GM23338 (cell line): ENCODE measurements around the gene RAD51B. TPM values are rescaled to one million over a fixed set of nuclear protein-coding genes. Genes with fewer than 3 reads are reported as not detected.
A peak's percentile ranks its signal among the peaks of the same experiment; 100 is the strongest.

ENCODE experiments used
- ATAC-seq: fragments of 200-7000 bp; cut with Tn5 transposase; 3 replicates; pipeline ENCODE4 v1.9.1; 2020
- DNase-seq: peaks from one replicate; pipeline ENCODE4 v3.0.0-alpha.2; 2015; ENCODE audit warnings: low spot score
- H2AFZ ChIP-seq: fragments of 200-600 bp; sonication (generic); 2 replicates; pipeline ENCODE4 v1.8.0; 2016; ENCODE audit warnings: antibody characterized with exemption, mild to moderate bottlenecking, moderate library complexity
- H3F3A ChIP-seq: fragments of 200-600 bp; sonication (generic); replicated peaks from 2 replicates; pipeline ENCODE4 v1.8.0; 2017; ENCODE audit warnings: antibody characterized with exemption, mixed run types, low read depth
- H3K27ac ChIP-seq: fragments of 200-600 bp; sonication (generic); 2 replicates; pipeline ENCODE4 v1.6.1; 2016; ENCODE audit warnings: low read depth
- H3K27me3 ChIP-seq: fragments of 200-600 bp; sonication (generic); 2 replicates; pipeline ENCODE4 v1.8.0; 2016; ENCODE audit warnings: mild to moderate bottlenecking, mixed run types, moderate library complexity; ENCODE audit not compliant: insufficient read depth
- H3K36me3 ChIP-seq: fragments of 200-600 bp; sonication (generic); 2 replicates; pipeline ENCODE4 v1.8.0; 2016; ENCODE audit warnings: mild to moderate bottlenecking; ENCODE audit not compliant: insufficient read depth
- H3K4me1 ChIP-seq: fragments of 200-600 bp; sonication (generic); 2 replicates; pipeline ENCODE4 v1.8.0; 2016; ENCODE audit warnings: mild to moderate bottlenecking, moderate library complexity; ENCODE audit not compliant: insufficient read depth
- H3K4me2 ChIP-seq: fragments of 200-600 bp; sonication (generic); 2 replicates; pipeline ENCODE4 v1.7.1; 2017; ENCODE audit warnings: mixed run types
- H3K4me3 ChIP-seq: fragments of 200-600 bp; sonication (generic); 2 replicates; pipeline ENCODE4 v1.6.1; 2016; ENCODE audit warnings: mixed run types
- H3K79me2 ChIP-seq: fragments of 200-600 bp; sonication (generic); replicated peaks from 2 replicates; pipeline ENCODE4 v1.8.0; 2017; ENCODE audit warnings: mild to moderate bottlenecking; ENCODE audit not compliant: insufficient read depth
- H3K9me2 ChIP-seq: fragments of 200-600 bp; sonication (generic); 2 replicates; pipeline ENCODE4 v1.8.0; 2017; ENCODE audit not compliant: insufficient read depth
- H4K20me1 ChIP-seq: fragments of 200-600 bp; sonication (generic); replicated peaks from 2 replicates; pipeline ENCODE4 v1.8.0; 2017; ENCODE audit warnings: mild to moderate bottlenecking; ENCODE audit not compliant: insufficient read depth
- H3K27ac Mint-ChIP-seq: 2 replicates; pipeline ENCODE4 v1.8.0; 2020; ENCODE audit warnings: inconsistent platforms, mild to moderate bottlenecking, moderate library complexity, mixed read lengths
- H3K27me3 Mint-ChIP-seq: 3 replicates; pipeline ENCODE4 v1.8.0; 2022; ENCODE audit warnings: low read depth, mild to moderate bottlenecking, moderate library complexity, mixed read lengths, inconsistent platforms; ENCODE audit not compliant: insufficient read depth, poor library complexity
- H3K36me3 Mint-ChIP-seq: 3 replicates; pipeline ENCODE4 v1.8.0; 2021; ENCODE audit warnings: low read depth, mild to moderate bottlenecking, inconsistent platforms, moderate library complexity, mixed read lengths
- H3K4me1 Mint-ChIP-seq: 3 replicates; pipeline ENCODE4 v1.8.0; 2020; ENCODE audit warnings: mild to moderate bottlenecking, inconsistent platforms, mixed read lengths
- H3K4me3 Mint-ChIP-seq: 3 replicates; pipeline ENCODE4 v1.8.0; 2021; ENCODE audit warnings: moderate library complexity, mild to moderate bottlenecking, inconsistent platforms, mixed read lengths
- H3K9me3 Mint-ChIP-seq: 3 replicates; pipeline ENCODE4 v1.8.0; 2020; ENCODE audit warnings: moderate library complexity, mild to moderate bottlenecking, inconsistent platforms, mixed read lengths
- CTCF ChIP-seq, 2 experiments: fragments of 200-600 bp in 1 of 2; sonication (generic) in 1 of 2; conservative IDR thresholded peaks; 2 replicates each; pipeline versions ENCODE4 v1.5.1 to v1.6.1; 2016 to 2017; ENCODE audit warnings: antibody characterized with exemption in 2 of 2, low read depth in 2 of 2, mild to moderate bottlenecking in 2 of 2, moderate library complexity in 1 of 2
- EZH2phosphoT487 ChIP-seq: fragments of 200-600 bp; sonication (generic); IDR thresholded peaks from one replicate; pipeline ENCODE4 v1.8.1; 2018; ENCODE audit warnings: antibody characterized with exemption; ENCODE audit not compliant: unreplicated experiment
- JUNB ChIP-seq: IDR thresholded peaks from one replicate; pipeline ENCODE4 v1.6.1; 2016; ENCODE audit warnings: antibody characterized with exemption; ENCODE audit not compliant: unreplicated experiment
- REST ChIP-seq: IDR thresholded peaks from one replicate; pipeline ENCODE4 v1.6.1; 2018; ENCODE audit warnings: antibody characterized with exemption; ENCODE audit not compliant: unreplicated experiment
- STAT1 ChIP-seq: IDR thresholded peaks from one replicate; pipeline ENCODE4 v1.6.1; 2016; ENCODE audit warnings: antibody characterized with exemption; ENCODE audit not compliant: unreplicated experiment
- ZNF114 ChIP-seq: fragments of 250-450 bp; sonication (Bioruptor Pico); IDR thresholded peaks from 2 replicates; pipeline ENCODE4 v1.5.0; 2020; ENCODE audit warnings: mild to moderate bottlenecking, moderate library complexity
- ZNF331 ChIP-seq: fragments of 250-450 bp; sonication (Bioruptor Pico); IDR thresholded peaks from 2 replicates; pipeline ENCODE4 v1.5.0; 2020; ENCODE audit warnings: low read depth, mild to moderate bottlenecking, moderate library complexity
- ZNF462 ChIP-seq: fragments of 250-450 bp; sonication (Bioruptor Pico); IDR thresholded peaks from 2 replicates; pipeline ENCODE4 v1.5.0; 2020; ENCODE audit warnings: mild to moderate bottlenecking, moderate library complexity
- polyA plus RNA-seq: library from polyadenylated mRNA; unstranded; fragments of >200 nt; fragmentation: Nextera tagmentation; extraction: Ambion mirVana; gene quantifications from 2 replicates; pipeline ENCODE4 v1.2.1, GENCODE V29; 2016
- total RNA-seq: library from RNA; depleted of rRNA; stranded (reverse); fragments of >200 nt; shearing (Covaris generic); gene quantifications from 2 replicates; pipeline ENCODE4 v1.2.3, GENCODE V29; 2014

The RAD51B gene
- total and polyA plus RNA-seq, 2 experiments from 2014 or later, result 15.7 to 29.1 TPM

GRCh38 chr14:68042586-68043210, 223.1 kb downstream of the RAD51B start (continued):
- TF ChIP-seq ZNF462 (CRISPR knock-in tag), result no peak
- TF ChIP-seq REST, result no peak

GRCh38 chr14:68043752-68044151, 224.2 kb downstream of the RAD51B start:
- H3K27me3 Mint-ChIP-seq, result no peaks in the 10 kb centered on the region
- no peak overlapping the region for H3K4me3 Mint-ChIP-seq
- peaks cover 50% of the 10 kb centered on the region for H3K4me1 ChIP-seq
- peak overlapping the region; percentile 13; the same call in 1 of the 2 replicates for H3K4me2 ChIP-seq
- DNase-seq (no peak), ATAC-seq (no peak)
- peaks cover 50% of the 10 kb centered on the region for H3K4me1 Mint-ChIP-seq
- no peaks in the 10 kb centered on the region for H3K36me3 Mint-ChIP-seq
- H3K27ac ChIP-seq, result no peak overlapping the region; the same call in 1 of the 2 replicates
- H3K36me3 ChIP-seq, result no peaks in the 10 kb centered on the region
- TF ChIP-seq EZH2phosphoT487 (no peak), ZNF114 (no peak), JUNB (no peak), ZNF331 (CRISPR knock-in tag) (no peak), STAT1 (no peak), CTCF (conservative IDR thresholded peaks at IDR 0.05; ENCODE audit: low read depth in 2 of 2) (no peak)
- H3F3A ChIP-seq, result no peaks in the 10 kb centered on the region
- H3K27ac Mint-ChIP-seq, result no peak overlapping the region
- no peak overlapping the region for H3K4me3 ChIP-seq
- H4K20me1 ChIP-seq, result no peaks in the 10 kb centered on the region
- H2AFZ ChIP-seq, result no peak overlapping the region
- no peaks in the 10 kb centered on the region for H3K27me3 ChIP-seq
- H3K9me2 ChIP-seq, result no peaks in the 10 kb centered on the region
- H3K9me3 Mint-ChIP-seq, result no peaks in the 10 kb centered on the region
- H3K79me2 ChIP-seq, result no peaks in the 10 kb centered on the region
